ENCODE measurements around the gene LRRC26. TPM values are rescaled to one million over a fixed set of nuclear protein-coding genes. Genes with fewer than 3 reads are reported as not detected.
"Not testable (repeated sequence)": the region's sequence is repeated elsewhere in the genome, so short reads cannot be mapped to it uniquely, and the experiment has no call there.

The LRRC26 gene
- total RNA-seq, 1 donor from 2014 or later, result not detected

GRCh38 chr9:137141050-137141810, 28.6 kb downstream of the LRRC26 start:
- DNase-seq (ENCODE audit: low spot score), result no peak
- intact Hi-C loops (cut with DNase I), result no loop called here

GRCh38 chr9:137140151-137141012, 29.5 kb downstream of the LRRC26 start:
- DNase-seq (ENCODE audit: low spot score), result no peak
- intact Hi-C loops (cut with DNase I), result no loop called here

- intact Hi-C loops (cut with DNase I), result no loop called here
Measured at GRCh38 chr9:137139468-137140150, 30.2 kb downstream of the LRRC26 start.

GRCh38 chr9:137138722-137139467, 31.0 kb downstream of the LRRC26 start, which contains the start of gene GRIN1:
Gene GRIN1 (plus strand): TSS chr9:137139154. CDS start chr9:137139487, 333 bp downstream.
- intact Hi-C loops (cut with DNase I), result no loop called here
- DNase-seq (ENCODE audit: low spot score), result no peak

More at GRCh38 chr9:137139468-137140150, 30.2 kb downstream of the LRRC26 start:
- no peak for DNase-seq (ENCODE audit: low spot score)

GRCh38 chr9:137138058-137138721, 31.7 kb downstream of the LRRC26 start:
- DNase-seq (ENCODE audit: low spot score), result no peak
- intact Hi-C loops (cut with DNase I), result no loop called here

- intact Hi-C loops (cut with DNase I), result no loop called here
- DNase-seq (ENCODE audit: low spot score), result no peak
Measured at GRCh38 chr9:137136881-137137607, 32.8 kb downstream of the LRRC26 start.

GRCh38 chr9:137136261-137136880, 33.5 kb downstream of the LRRC26 start:
- no peak for DNase-seq (ENCODE audit: low spot score)
- intact Hi-C loops (cut with DNase I), result no loop called here

GRCh38 chr9:137135154-137135553, 34.7 kb downstream of the LRRC26 start:
- not testable (repeated sequence) for DNase-seq (ENCODE audit: low spot score)

GRCh38 chr9:137134191-137134590, 35.7 kb downstream of the LRRC26 start:
- DNase-seq (ENCODE audit: low spot score), result no peak
- intact Hi-C loops (cut with DNase I), result no loop called here

More at GRCh38 chr9:137135154-137135553, 34.7 kb downstream of the LRRC26 start:
- intact Hi-C loops (cut with DNase I), result not testable (repeated sequence)

GRCh38 chr9:137130176-137130755, 39.6 kb downstream of the LRRC26 start:
- DNase-seq (ENCODE audit: low spot score), result no peak
- intact Hi-C loops (cut with DNase I), result no loop called here

- DNase-seq (ENCODE audit: low spot score), result peak; percentile 95
- intact Hi-C loops (cut with DNase I), result no loop called here
Measured at GRCh38 chr9:137129456-137130175, 40.2 kb downstream of the LRRC26 start.

- intact Hi-C loops (cut with DNase I), result no loop called here
- DNase-seq (ENCODE audit: low spot score), result no peak
Measured at GRCh38 chr9:137128862-137129455, 40.9 kb downstream of the LRRC26 start.

- no peak for DNase-seq (ENCODE audit: low spot score)
- intact Hi-C loops (cut with DNase I), result no loop called here
Measured at GRCh38 chr9:137128158-137128861, 41.5 kb downstream of the LRRC26 start.

GRCh38 chr9:137127301-137128157, 42.3 kb downstream of the LRRC26 start:
- intact Hi-C loops (cut with DNase I), result no loop called here
- DNase-seq (ENCODE audit: low spot score), result no peak

- DNase-seq (ENCODE audit: low spot score), result no peak
- intact Hi-C loops (cut with DNase I), result no loop called here
Measured at GRCh38 chr9:137126786-137127185, 43.1 kb downstream of the LRRC26 start.
